Epidermal melanocyte (primary cell): ENCODE results near the gene RTP5.
A peak's percentile ranks its signal among the peaks of the same experiment; 100 is the strongest.

ENCODE experiments used
- DNase-seq: peaks from one replicate; pipeline ENCODE4 v3.0.0; 2011; ENCODE audit warnings: low spot score; ENCODE audit not compliant: insufficient read length

RTP5 gene

DNA sequence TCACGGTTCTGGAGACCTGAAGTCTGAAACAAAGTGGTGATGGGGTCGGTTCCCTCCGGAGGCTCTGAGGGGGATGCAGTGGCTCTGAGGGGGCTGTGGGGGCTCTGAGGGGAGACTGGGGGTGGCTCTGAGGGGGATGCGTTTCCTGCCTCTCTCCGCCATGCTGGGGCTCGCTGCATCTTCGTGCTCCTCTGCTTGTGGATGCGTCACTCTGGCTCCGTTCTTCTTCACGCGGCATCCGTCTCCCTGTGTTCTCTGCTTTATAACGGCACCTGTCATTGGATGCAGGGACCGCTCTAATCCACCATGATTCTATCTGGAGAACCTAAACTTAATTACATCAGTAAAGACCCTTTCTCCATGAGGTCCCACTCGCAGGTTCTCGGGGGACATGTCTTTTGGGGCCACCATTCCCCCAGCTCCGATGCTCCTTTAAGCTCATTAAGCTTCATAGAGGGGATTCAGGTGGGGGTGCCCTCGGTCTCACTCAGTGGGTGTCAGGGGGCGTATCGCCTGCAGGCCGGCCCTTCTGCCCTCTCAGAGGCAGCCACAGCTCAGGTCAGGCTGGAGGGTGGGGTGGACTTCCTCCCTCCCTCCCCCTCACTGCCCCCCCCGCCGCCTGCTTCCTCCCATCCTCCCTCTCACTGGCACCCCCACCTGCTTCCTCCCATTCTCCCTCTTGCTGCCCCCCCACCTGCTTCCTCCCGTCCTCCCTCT is 18.4 kb downstream of the RTP5 start:
- DNase-seq: no peak

DNA sequence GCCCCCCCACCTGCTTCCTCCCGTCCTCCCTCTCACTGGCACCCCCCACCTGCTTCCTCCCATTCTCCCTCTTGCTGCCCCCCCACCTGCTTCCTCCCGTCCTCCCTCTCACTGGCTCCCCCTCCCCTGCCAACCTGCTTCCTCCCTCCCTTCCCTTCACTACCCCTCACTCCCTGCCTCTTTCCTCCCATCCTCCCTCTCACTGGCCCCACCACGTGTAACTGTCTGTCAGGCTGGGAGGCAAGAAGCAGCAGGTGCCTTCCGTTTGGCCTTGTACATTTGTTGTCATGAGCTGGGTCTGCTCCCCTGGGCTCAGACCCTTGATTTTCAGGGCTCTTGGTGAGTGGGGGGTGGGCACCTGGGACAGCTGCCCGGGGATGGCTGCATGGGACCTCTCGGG is 19.1 kb downstream of the RTP5 start:
- no peak for DNase-seq

DNA sequence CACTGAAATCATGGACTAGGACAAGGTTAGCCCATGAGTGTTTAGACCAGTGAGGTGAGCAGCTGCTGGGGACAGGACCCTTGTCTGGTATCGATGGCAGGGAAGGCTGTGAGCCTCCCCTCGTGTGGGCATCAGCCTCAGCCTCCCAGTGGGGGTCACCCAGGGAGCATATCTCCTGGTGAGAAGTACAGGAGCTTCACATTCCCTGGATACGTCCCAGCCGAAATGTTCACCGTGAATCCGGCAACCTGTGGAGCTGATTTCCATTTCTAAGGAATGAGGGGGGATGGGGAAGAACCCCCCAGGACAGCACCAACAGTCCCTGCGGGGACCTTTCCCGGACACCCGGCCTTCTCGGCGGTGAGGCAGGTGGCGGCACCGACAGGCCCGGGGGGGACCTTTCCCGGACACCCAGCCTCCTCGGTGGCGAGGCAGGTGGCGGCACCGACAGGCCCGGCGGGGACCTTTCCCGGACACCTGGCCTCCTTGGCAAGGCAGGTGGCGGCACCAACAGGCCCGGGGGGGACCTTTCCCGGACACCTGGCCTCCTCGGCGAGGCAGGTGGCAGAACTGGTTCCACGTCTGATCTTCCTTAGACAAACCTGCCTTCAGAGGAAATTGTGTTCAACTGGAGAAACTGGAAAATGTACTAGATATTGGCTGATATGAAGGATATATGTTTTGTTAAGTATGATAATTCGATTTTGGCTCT is 21.2 kb downstream of the RTP5 start:
- no peak for DNase-seq

DNA sequence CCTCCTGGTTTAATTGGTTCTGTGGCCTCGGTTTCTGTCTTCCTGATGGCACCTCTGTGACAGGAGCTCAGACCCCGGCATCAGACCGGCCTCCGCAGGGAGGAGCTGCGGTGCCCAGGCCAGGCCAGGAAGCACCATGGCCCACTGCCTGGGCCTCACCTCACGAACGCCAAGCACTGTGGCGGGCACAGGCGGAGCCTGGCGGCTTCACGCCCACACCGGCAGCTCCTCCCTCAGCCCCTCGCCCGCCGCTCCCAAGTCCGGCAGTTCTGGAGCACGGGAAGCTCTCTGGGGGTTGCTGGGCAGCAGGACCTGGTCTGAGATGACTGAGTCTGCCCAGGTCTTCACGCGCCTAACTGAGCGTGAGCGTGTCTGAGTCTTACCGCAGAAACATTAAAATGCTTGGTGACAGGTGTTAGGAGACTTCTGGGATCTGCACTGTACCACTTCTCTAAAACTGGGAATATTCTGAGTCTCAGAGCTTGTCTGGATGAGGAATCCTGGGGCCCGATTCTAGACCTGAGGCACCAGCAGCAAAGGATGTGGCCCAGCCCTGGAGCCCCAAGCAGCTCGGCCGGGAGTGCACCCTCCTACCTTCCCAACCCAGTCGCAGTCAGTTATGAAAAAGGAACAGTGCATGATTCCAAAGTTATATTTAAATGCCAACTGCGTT is 21.9 kb downstream of the RTP5 start:
- no peak for DNase-seq

DNA sequence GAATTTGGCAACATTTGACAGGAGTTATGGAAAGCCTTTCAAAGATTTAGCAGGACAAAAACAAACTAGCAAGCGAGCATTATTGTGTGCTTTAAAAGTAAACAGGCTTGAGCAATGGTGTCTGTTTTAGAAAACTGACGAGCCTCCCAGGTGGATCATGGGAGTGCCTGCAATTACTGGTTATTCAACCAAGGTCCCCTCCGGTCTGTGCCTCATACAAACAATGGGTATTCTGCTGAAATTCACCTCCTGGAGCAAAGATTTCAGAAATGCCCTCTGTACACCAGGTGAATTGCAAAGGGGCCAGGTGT is 22.4 kb downstream of the RTP5 start:
- DNase-seq: no peak

DNA sequence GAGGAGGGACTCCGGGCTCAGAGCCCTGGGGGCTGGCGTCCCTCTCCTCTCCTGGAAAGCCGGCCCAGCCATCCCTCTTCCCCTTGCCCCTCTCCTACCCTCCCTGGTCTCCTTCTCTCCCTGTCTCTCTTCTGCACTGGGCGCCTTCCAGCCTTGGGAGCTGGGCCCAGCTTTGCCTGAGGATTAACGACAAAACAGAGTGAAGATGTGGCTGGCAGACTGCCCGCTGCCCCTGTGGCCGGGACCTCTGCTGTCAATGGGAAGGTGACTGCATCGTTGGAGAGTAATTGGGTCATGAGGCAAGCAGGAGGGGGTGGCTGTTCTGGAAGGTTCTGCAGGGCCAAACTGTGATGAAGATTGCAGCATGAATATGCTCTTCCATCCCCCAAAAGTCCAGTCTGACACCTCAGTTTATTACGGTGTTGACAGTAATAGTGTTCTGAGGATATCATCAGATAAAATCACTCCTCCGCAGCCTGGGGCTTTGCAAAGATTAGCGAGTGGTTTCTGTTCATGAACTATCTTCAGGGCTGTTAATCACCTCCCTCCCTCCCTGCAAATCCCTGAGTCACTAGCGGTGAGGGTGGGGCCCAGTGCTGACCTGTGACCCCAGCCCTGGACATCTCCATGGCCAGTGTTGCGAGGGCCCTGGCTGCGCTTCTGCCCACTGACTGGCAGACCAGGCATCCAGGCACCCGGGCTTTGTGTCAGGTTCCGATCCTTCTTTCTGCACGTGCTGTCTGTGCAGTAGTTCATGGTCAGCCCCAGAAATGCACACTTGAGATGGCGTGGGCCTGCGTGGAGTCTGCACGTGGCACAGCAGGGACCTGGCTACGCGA is 23.0 kb downstream of the RTP5 start:
- no peak for DNase-seq

DNA sequence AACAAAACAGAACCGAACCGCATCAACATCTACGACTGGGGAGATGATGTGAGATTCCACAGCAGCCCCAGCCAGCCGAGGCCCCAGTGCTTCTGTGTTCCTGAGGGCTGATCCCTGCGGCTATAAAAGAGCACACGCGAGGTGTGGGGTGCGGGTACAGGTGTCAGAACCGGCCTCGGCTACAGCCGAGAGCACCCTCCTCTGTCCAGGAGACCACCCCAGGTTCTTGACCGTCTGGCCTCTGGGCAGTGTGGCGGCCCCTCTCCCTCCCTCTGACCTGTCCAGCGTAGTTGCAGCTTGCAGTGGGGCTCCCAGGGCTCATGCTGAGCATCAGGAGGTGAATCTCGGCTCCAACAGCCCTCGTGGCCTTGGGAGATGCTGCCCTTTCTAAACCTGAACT is 23.7 kb downstream of the RTP5 start:
- DNase-seq: no peak

DNA sequence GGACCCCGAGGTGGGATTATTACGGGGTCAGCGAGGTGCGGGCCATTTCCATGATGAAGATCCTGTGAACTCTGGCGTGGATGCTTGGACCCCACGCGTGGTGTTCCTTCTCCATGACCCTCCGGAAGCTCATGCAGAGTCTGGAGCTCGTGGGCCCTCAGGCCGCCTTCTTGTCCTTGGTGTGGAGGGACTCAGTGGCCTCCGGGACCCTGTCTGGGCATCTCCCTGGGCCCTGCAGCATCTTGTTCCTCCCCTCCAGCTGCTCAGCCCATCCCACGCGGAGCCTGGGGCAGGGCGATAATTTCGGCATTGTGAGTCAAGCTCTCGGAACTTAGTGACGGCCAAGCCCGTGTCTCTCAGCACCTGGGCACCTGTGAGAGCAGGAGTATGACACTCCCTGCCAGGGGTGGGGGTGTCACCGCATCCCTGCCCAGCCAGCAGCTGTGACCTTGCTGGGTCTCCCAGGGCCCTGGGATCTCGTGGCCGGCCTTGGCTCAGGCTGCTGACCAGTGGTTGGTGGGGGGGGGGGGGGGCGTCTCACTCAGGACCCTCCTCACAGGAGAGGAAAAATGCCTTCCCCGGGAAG is 24.6 kb downstream of the RTP5 start:
- DNase-seq: no peak

DNA sequence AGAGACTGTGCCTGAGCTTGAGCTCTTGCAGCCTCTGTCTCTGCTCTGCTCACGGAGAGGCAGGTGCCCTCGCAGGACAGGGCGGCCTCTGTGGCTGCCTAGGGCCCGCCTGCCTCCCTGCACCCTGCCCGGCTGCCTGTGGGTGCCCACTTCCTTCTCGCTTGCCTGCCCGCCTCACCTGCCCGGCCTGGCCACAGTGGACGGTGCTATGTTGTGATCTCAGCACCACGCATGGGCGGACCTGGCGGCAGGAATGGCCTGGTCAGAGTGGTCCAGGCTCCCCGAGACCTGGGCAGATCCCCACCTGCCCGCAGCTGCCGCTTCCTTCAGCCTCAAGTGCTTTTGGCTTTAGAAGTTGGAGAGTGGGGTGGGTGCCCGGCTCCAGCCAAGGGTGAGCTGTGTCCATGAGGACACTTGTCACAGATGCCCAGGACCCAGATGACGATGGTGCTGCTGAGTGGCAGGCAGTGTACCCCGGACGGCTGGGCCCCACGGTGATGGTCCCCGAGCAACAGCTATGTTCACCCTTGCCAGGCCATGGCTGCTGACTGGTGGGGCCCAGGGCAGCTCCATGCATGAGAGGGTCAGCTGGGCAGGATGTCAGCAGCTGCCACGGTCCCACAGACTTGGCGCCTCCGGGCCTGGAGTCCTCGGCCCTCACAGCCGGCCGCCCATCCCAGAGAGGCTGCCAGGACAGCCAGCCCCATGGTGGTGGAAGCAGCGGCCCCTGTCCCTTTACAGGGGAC is 25.3 kb downstream of the RTP5 start:
- DNase-seq: no peak

DNA sequence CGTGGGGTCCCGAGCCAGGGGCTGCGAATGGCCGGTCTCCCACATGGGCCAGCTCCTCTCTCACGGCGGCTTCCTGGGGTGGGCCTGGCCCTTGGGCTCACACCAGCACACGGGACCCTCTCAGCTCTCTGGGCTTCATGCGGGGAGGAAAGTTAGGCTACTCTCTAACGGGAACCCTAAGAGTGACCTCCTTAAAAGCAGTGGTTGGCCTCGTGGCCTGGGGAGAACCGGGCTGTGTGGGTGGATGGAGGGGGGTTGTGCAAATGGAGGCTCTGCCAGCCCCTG is 25.8 kb downstream of the RTP5 start:
- no peak for DNase-seq

DNA sequence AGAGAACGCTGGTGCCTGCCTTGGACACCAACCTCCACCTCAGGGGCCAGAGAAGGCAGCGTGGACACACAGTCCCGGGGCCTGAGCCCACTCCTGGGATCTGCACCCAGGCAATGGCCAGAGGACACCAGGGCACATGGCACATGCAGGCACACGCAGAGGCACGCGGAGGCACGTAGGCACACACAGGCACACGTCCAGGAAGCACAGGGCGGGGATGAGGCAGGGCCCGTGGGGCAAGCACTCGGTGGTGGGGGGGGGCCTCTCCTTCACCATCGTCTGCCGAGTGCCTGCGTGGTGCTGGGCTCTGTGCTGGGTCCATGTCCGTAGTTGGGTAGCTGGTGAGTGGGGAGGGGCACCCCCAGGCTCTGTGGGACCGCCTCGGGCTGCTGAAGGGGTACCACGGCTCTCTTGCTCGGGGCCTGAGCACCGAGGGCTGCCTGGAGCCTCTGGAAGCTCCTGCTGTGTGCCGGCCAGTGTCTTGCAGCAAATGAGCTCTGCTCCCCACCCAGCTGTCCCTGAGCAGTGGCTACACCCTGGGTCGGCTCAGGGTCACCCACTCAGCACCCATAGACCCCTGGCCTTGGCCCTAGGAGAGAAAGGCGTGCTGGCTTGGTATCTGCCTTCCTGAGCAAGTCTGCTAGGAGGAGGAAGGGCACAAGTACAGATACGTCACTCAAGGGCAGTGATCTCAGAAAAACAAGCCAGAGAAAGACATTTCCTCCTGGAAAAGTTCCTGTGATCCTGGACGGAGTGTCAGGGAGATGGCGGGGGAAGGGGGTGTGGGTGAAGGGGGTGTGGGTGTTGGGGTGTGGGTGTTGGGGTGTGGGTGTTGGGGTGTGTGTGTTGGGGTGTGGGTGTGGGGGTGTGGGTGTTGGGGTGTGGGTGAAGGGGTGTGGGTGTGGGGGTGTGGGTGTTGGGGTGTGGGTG is 26.4 kb downstream of the RTP5 start:
- DNase-seq: no peak

DNA sequence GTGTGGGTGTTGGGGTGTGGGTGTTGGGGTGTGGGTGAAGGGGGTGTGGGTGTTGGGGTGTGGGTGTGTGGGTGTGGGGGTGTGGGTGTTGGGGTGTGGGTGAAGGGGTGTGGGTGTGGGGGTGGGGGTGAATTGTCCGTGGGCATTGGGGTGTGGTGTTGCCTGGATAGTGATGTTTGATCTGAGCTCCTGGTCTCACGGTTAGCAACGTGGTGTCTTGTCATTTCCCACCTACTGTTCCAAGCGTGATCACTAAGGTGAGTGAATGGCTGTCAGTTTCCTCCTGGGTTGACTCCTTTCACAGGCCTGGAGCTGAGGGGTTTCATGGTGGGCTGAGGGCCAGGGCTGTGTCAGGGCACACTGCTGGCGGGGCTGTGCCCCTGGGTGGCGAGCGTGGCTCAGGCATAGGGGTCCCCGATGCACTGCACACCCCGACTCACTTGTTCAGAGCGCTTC is 27.2 kb downstream of the RTP5 start:
- no peak for DNase-seq

DNA sequence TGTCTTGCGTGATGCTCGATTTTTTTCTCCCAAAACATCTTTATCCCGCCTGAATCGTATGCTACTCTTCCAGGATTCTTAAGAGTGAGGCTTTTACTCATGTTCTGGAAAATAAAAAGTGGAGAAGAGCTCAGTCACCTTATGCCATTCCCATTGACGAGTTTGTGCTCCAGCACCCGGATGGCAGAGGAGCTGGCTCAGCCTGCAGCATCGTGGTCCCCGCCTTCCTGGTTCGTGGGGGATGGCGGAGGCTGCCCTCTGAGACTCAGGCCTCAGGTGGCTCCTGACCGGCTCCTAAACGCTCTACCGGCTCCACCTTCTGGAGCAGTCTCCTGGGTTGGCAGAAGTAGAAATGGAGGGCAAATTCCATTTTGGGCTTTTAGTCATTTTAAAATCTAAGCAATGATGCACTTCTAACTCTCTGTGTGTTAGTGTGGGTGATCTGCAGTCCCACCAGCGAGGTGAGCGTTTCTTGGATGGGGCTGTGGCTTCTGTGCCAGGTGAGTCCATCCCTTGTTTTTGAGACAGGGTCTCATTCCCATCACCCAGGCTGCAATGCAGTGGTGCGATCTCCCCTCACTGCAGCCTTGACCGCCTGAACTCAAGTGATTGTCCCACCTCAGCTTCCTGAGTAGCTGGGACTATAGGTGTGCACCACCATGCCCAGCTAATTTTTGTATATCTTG is 27.8 kb downstream of the RTP5 start:
- DNase-seq: no peak

DNA sequence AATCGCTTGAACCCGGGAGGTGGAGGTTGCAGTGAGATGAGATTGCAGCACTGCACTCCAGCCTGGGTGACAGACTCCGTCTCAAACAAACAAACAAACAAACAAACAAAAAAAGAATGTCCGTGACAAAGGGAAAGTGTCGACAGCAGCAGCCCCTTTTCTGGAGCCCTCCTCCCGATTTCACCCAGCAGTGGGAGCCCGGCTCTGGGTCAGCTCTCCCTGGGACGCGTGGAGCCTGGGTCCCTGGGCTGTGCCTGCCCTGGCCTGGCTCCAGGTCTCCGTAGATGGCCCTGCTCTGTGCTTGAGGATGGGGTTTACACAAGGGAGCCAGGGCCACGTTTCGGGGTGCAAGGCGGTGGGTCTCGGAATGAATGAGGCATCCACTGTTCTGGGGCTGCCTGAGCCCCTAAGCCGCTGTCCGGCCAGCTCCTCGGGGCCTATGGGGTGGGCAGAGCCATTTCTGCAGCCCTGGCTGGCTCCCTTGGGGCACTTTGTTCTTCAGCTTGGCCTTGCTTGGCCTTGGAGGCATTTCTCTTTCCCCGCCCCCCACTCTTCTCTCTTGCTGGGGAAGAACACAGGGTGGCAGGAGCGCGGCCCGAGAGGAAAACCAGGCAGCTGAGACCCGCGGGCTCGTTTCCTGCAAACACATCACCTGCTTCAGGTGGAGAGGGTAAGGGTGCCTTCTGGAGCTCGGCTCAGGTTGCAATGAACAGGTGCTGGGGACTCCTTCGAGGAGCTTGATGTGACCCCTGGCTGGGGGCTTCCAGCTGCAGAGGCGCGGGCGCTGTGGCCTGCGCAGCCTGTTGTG is 29.1 kb downstream of the RTP5 start:
- peak; percentile 10 for DNase-seq

DNA sequence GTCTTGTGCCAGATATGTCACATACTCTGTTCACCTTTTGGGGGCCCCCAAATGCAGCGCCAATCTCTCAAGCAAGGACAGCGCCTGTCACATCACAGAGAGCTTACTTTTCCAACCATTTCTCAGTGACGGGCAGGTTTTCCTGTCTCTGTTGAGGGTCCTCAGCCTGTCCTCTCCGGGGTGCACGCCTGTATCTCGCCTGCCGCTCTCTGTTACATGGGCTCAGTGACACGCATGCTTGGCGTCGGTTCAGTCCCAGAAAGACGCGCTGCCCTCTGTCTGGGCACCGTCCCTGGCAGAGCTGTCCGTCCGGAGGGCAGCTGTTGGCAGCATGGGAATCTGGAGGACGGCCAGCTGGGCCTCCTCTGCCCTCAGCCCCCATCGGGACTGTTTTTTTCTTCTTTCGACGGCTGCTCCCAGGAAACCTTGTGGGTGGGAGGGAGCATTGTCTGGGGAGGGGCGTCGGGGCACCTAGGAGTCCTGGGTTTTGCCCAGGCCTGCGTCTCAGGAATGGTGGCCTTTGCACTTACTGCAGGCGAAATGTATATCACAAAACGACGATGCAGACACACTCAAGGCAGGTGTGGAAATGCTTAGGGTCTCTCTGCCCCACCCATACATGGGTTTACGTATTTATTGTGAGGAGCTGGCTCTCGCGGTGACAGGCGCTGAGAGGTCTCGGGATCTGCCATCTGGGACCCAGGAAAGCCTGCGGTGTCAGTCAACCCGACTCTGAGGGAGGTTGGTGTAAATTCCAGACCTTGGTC is 30.9 kb downstream of the RTP5 start:
- peak; percentile 11 for DNase-seq

DNA sequence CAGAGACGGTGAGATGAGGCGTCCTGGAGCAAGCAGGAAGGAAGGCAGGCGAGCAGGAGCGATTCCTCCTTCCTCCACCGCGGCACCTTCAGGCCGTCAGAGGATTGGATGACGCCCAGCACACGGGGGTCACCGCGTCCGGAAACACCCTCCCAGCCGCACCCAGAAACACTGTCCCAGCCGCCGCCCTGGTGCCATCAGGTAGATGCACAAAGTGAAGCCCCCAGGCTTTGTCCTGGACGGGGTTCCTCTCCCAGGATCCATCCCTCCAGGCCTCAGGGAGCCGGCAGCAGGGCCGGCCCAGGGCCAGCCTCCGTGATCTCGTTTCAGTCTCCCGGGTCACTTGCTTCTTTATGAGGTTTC is 31.5 kb downstream of the RTP5 start:
- peak; percentile 8 for DNase-seq

DNA sequence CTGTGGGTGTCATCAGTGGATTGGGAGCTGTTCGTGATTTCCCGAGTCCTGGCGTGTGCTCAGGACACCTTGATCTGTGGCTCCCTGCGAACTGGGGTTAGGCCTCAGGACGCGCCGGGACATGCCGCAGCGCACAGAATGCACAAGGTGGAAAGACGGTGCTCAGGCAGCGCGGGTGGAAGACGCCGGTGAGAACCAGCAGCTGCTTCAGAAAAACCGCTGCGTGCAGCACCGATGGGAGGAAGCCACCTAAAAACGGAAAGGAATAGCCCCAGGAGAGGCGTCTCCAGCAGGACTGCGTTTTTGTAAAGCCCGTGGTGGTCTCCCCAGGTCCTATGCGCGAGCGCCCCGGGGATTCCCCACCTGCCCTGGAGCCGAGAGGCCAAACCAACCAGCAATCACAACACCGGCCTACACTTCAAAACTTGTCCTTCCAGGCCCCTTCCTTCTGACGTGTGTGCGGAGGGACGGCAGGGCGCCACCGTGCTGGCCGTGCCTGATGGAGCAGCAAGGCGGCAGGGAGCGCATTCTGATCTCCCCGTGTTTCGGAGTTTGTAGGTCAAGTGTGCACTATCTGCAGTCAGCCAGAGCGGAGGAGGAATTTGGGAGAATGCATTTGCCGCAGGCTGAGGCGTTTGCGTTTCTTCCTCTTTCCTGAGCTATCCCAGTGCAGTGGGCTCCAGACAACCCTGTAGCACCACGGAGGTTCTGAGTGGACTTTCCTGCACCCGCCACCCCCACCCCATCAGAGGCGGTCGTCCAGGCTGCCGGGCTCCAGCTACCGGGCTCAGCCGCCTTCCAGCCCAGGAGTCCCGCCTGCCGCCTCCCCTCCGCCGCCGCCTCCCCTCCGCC is 32.2 kb downstream of the RTP5 start:
- peak; percentile 14 for DNase-seq
